HG02884 (cell line): ENCODE results near the gene SELPLG.
"Not testable (repeated sequence)": the region's sequence is repeated elsewhere in the genome, so short reads cannot be mapped to it uniquely, and the experiment has no call there.

Experiments used
- ATAC-seq: cut with Tn5 transposase; IDR thresholded peaks from one replicate; pipeline ENCODE4 v1.9.1; 2021; ENCODE audit warnings: mild to moderate bottlenecking, moderate library complexity; ENCODE audit not compliant: unreplicated experiment

The SELPLG gene

DNA sequence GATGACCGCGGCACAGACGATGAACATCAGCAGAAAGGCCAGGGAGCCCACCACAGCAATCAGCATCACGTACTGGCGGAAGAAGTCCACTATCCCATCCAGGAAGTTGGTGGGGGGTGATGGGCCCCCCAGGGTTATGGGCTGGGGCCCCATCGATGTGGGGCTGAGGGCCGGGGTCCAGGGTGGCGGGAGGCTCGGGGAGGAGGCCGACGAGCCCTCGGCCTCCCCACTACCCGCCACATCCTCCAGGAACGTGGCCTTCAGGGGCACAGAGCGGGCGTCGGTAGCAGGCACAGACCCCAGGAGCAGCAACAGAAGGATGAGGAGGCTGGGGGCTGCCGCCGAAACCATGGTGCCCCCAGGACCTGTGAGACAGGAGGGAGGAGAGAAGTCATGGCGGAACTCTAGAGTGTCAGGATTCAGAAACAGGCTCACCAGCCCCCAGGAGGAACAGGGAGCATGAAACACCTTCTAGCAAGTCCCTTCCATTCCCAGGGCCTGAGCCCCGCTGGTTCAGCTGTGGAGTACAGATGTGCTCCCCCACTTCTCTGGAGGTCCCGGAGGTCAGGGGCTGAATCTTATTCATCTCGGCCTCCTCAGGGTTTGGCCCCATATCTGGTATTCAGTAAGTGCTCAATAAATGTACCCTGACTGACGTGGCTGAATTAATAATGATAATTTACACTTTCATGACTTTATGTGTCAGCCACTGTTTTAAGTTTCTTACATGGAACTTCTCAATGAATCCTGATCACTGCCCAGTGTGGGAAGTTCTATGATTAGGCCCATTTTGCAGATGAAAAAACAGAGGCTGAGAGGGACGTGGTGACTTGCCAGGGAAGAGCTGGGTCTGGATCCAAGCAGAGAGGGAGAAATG, 41.4 kb downstream of the SELPLG start:
- no peak for ATAC-seq

DNA sequence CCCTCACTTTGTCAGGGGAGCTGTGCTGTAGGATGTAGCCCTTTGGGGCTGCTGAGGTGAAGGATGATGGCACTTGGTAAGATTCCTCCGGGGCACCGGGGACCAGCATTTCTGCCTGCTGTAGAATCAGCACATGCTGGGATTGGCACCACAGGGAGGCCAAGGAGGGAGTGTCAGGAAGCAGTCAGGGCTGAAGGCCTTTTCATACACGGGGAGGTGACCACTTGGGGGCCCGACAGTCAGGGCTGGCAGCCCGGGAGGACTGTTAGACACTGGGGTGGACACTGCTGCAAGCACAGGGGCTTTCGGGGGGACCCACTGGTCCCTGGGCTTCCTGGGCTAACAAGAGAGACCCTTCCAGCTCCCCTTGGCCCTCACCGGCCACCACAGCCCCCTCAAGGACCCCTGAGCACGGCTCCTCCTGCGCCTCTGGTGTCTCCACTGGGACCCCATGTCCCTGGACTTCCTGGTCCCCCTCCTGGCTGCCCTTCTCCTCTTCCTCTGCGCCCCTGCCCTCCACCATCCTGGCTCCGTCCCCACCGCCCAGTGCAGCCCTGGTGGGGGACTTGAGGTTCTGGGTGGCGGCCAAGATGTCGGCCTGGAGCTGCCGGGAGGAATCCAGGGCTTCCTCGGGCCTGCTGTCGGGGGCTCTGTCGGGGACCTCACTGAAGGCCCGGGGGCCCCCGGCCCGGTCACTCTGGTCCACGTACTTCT, 42.3 kb downstream of the SELPLG start:
- ATAC-seq, result no peak

DNA sequence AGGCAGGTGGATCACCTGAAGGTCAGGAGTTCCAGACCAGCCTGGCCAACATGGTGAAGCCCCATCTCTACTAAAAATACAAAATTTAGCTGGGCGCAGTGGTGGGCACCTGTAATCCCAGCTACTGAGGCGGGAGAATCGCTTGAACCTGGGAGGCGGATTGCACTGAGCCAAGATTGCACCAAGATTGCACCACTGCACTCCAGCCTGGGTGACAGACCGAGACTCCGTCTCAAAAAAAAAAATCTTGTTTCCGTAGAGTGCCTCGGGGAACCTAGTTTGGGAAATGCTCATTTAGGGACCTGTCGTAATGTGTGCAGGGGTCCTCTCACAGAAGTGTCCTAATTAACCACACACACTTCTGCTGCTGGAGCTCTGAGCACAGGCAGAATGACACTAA, 43.2 kb downstream of the SELPLG start:
- ATAC-seq, result not testable (repeated sequence)

DNA sequence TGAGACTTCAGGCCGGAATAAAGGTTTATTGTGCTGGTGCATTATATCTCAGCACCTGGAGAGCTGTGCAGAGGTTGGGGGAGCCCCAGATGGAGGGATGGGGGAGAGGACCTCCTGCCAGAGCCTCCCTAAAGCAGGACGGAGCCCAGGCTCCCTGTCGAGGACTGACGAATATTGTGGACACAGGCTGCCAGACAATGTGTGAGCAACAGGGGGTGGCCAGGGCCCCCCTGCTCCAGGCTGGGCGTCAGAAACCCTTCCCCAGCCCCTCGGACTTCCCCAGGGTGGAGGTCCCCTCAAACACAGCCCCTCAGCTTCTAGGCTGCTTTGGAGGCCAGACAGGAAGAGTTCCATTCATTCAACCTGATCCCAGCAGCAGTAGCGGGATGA, 43.9 kb downstream of the SELPLG start:
- no peak for ATAC-seq

DNA sequence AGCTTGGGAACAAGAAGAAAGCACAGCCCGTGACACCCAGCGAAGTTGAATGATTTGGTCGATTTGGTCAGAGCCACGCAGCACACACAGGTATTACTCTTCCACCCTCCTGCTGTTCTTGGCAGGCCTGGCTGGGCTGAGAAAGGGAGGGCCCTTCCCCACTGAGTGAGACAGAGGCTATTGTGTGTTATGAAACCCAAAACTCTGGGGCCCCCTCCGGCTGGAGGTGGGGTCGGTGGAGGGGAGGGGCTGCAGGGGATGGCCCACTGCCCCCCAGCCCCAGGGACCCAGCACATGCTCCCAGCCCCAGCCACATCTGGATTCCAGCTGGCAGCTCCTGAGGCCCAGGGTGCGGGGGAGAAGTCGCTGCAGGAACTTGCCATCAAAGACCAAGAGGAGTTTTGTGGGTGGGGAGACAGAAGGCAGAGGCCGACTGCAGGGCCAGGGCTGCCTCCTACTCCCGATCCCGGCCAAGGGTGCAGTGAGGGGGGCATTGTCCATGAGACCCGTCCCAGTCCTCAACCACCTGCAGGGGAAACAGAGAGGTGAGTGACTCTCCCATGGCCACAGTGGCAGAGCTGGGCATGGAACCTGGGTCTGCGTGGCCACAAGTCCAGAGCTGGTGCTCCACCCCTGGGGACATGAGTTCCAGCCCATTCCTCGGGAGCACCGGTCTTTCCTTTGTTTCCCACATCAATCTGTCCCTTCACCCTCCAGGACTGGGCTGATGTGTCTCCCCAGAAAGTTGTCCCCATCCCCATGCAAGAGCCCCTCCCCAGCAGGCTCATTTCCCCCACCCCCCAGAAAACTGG, 44.5 kb downstream of the SELPLG start:
- no peak for ATAC-seq

DNA sequence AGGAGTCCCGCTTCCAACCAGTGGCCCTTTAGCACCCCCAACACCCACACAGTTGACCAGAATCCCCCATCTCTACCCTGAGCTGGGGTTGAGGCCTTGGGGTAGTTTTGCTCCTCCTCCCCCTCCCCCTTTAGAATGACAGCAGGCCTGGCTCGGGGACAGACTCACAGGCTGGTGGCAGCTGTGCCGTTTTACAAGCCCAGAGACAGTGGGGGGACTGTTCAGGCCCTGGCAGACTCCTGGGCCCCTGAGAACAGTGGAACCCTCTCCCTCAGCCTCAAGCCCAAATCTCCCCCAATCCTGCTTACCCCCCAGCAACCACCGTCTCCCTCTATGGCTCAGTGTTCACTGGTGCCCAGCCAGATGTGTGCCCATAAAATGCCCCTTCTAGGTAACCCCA, 45.9 kb downstream of the SELPLG start:
- no peak for ATAC-seq

DNA sequence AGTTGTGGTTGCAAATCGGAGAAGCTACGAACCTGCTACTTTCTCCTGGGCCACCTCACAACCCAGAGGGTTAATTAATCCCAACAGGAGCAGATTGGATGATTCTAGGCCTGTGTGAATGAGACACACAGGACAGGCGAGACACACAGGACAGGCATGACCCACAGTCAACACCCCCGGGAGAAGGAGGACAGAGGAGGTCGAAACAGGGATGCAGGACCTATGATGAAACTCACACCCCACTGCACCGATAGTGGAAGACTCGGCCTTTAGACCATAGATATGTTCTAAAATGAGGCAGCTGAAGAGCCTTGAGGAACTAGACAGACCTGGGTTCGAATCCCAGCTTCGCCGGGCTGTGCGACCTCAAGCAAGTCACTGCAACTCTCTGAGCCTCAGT, 47.4 kb downstream of the SELPLG start:
- ATAC-seq, result no peak

DNA sequence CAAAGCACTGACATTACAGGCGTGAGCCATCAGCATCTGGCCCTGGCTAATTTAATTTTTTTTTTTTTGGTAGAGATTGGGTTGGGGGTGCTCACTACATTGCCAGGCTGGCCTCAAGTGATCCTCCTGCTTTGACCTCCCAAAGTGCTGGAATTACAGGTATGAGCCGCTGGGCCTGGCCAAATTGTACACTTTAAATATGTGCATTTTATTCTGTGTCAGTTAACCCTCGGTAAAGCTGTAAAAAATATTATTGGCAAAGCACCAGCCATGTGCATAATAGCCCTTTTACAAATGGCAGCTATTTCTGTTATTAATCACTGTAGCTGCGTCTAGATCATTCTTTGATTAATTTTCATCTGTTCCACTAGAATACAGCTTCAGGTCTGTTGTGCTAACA, 47.8 kb downstream of the SELPLG start:
- no peak for ATAC-seq

DNA sequence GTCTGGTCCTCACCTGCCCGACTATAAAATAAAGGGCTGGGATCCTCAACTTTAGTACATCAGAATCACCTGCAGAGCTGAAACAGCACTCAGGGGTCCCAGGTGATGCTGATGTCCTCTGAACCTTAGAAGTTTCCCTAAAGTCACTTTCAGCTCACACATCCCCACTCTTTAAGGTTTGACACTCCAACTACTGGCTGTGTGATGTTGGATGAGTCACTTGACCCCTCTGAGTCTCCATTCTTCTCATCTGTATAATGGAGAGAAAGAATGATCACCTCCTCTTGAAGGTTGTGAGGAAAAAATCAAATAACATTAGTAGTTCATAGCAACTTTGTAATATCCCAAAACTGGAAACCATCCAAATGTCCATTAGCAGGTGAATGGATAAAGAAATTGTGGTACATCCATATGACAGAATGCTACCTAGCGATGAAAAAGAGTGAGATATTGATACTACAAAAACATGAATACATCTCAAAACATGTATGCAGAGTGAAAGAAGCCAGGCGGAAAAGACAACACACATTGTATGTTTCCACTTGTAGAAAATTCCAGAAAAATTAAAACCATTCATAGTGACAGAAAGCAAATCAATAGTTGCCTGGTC, 49.1 kb downstream of the SELPLG start:
- ATAC-seq, result no peak

DNA sequence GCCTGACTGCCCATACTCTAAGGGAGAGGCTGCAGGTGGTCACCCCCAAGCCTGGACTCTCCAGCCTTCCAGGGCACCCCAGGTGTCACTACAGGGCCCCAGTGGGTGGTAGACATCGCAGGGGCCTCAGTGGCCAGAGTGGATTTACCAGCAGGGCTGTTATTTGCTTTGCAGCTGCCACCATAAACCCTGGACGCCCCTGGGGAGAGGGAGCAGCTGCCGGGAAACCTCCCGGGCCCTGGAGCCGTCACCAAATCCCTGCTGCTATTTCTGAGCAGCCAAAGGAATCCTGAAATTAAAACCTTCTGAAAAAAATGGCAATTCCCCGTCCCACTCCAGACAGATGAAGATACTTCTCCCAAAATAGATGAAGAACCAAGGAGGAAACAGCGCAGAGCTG, 49.7 kb downstream of the SELPLG start:
- no peak for ATAC-seq

DNA sequence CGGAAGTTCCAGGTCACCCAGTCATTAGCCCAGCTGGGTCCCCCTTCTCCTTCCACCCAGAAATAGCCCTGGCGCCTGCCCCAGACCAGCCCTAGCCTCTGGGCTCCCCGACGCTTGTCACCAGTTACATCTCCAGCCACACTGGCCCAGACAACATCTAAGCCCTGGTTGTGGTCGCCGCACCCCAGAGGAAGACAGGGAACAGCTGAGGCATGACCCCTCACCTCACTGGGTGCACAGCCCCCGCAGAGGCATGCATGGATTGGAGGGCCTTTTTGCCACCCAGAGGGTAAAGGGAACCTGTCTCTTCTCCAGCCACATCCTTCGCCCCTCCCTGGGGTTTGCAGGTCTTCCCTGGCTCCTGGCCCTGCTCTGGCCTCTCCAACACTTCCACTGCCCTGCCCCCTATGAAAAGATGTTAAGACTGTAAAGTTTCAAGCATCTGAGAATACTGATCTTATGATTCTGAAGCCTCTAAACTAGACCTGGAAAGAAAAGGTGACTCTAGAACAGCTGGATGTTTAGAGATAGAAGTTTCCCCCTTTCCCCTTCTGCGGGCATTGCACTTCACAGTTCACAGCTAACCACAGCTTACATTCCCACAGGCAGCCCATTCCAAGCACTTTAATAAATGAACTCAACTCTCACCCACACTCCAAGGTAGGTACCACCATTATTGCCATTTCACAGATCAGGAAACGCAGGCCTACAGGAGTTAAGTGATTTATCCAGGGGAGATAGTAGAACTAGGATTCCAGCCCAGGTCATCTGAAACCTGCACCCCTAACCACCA, 50.5 kb downstream of the SELPLG start:
- ATAC-seq, result no peak

DNA sequence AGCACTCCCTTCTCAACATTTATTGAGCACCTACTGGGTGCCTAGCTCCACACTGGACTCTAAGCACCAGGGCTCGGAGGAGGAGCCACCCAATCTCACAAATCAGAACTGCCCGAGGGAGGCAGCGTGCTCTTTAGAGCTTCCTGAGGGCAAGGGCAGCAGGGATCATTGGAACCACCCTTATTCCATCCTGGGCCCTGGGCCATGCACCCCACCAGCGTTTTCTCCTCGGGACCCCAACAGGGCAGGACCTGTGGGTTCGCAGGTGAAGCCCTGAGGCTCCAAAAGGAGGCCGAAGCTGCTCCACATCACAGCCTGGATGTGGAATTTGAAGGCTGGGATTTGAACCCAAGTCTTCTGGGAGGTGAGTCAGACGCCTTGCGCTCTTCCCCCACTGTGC, 51.2 kb downstream of the SELPLG start:
- ATAC-seq, result no peak

DNA sequence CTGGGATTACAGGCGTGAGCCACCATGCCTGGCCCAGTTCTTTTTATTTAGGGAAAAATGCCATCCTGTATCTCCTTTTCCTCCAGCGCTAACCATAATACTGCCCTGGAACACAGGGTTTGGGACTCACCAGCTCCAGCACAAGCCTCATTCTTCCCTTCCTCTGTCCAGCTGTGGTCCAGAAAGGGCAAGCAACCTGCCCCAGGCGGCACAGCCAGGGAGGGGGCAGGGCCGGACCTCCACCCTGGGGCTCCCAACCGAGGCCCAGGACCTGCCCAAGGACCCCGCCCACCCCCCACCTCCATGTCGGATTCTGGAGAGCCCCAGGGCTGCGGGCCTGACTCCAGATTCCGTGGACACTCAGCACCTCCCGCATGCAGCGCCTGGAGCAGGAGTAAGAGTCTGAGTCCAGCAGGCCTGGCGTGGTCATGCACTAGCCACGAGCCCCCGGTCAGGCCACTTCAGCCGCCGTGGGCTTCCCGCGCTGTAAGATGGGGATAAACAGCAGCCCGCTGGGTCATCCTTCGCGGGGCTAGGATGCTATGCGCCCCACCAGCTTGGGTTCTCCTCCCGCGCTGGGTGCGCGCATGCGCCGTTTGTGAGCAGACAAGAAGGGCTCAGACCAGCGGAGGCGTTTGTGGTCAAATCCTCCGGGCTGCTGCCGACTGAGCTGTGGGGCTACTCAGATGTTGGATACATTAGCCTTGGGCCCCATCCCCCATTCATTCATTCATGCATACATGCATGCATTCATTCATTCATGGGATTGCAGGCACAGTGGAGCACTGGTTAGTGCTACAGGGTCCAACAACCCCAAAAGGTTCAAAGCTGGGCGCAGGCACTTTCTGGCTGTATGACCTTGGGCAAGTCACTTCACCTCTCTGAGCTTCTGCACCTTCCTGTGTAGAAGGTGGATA, 52.1 kb downstream of the SELPLG start:
- no peak for ATAC-seq

DNA sequence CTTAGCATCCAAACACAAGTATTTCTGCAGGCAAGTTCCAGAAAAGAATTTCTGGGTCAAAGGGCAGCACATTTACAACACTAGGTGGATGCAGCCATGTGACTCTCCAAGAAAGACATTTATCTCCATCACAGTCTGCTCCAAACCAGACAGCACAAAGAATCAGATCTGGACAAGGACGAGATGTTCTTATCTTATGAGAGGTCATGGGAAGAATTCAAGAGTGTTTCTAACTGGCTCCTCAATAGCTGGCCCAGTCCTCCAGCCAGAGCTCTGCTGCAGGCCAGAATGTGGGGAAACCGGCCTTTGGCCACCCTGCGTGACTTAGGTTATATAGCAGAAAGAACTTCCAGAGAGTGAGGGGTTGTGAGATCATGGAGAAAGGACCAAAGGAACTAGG, 53.2 kb downstream of the SELPLG start:
- no peak for ATAC-seq

DNA sequence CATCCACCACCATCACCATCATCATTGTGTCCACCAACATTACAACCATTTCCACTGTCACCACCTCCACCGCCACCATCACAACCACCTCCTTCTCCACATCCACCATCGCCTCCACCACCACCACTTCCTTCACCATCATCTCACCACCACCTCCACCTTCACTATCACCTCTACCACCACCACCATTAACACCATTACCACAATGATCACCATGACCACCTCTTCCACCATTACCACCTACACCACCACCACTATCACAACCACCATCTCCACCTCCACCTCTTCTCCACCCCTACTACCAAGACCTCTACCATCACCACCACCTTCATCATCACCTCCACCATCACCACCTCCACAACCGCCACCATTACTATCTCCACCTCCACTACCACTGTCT, 54.9 kb downstream of the SELPLG start:
- ATAC-seq, result no peak

DNA sequence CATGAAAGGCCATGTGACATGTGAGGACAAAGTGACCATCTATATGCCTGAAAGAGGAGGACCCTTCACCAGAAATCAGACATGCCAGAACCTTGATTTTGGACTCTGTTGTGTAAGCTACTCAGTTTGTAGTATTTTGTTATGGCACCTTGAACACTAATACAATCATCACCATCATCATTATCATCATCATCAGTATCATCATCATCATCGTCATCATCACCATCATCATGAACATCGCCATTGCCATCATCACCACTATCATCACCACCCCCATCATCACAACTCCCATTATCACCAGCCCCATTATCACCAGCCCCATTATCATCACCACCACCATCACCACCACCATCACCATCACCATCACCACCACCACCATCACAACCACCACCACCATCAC, 55.4 kb downstream of the SELPLG start:
- ATAC-seq, result no peak

DNA sequence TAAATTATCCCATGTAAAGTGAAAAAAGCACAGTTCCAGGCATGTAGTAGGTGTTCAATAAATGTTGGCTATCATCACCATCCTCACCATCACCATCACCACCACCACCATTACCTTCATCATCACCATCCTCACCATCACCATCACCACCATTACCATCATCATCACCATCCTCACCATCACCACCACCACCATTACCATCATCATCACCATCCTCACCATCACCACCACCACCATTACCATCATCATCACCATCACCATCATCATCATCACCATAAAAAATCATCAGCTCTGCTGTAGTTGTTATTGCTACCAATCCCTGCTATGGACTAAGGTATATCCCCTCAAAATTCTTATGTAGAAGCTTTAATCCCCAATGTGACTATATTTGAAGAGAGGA, 56.2 kb downstream of the SELPLG start:
- no peak for ATAC-seq

DNA sequence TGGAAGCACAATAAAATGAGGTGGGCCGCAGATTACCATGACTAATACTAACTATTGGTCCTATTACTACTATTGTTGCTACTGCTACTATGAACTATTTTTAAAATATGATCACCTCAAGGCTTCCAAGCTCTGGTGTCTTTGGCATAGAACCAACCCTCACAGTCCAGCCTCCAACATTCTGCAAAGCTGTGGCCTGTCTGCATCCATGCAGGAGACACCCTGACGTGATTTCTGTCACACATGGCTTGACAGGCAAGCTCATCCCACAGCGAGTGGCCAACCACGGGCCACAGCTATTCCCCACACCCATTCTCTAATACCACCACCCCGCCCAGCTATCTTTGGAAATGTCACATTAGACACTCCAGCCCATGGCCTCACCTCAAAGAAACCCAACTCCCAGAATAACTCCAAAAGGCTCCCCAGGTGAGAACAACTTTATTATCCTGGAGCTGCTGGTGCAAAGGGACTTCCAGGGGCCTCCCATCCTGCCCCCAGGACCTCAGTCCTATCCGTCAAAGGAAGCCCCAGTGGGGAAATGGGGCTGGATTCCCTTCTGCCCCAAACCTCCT, 56.9 kb downstream of the SELPLG start:
- no peak for ATAC-seq
